Heart left ventricle (tissue), 16 donors: ENCODE data around the gene GRM2. TPM values are rescaled to one million over a fixed set of nuclear protein-coding genes. Genes with fewer than 3 reads are reported as not detected.

Experiments
- ATAC-seq, 4 donors: fragments of 200-7000 bp; cut with Tn5 transposase; one replicate each; pipeline ENCODE4 v1.9.1; 2020 to 2022; ENCODE audit warnings: moderate library complexity in 4 of 4, mild to moderate bottlenecking in 3 of 4, moderate number of reproducible peaks in 1 of 4
- DNase-seq, 5 donors: peaks; one replicate each; pipeline ENCODE4 v3.0.0-alpha.2; 2020
- H3K27ac ChIP-seq, 12 donors: fragments of 200-600 bp; sonication (generic) in 4 of 12; one replicate each; pipeline versions ENCODE4 v1.5.0 to v1.8.0; 2016 to 2022; ENCODE audit warnings: mild to moderate bottlenecking in 2 of 12
- H3K27me3 ChIP-seq, 9 donors: fragments of 200-600 bp; sonication (generic) in 2 of 9; one replicate each; pipeline versions ENCODE4 v1.5.1 to v1.8.0; 2016 to 2022; ENCODE audit warnings: mild to moderate bottlenecking in 3 of 9
- H3K36me3 ChIP-seq, 9 donors: fragments of 200-600 bp; sonication (generic) in 2 of 9; one replicate each; pipeline versions ENCODE4 v1.5.0 to v1.8.0; 2018 to 2022; ENCODE audit warnings: mild to moderate bottlenecking in 2 of 9
- H3K4me1 ChIP-seq, 12 donors: fragments of 200-600 bp; sonication (generic) in 4 of 12; one replicate each; pipeline versions ENCODE4 v1.5.0 to v1.8.0; 2016 to 2022; ENCODE audit warnings: mild to moderate bottlenecking in 3 of 12
- H3K4me3 ChIP-seq, 12 donors: fragments of 200-600 bp; sonication (generic) in 4 of 12; one replicate each; pipeline versions ENCODE4 v1.5.0 to v1.8.0; 2017 to 2022; ENCODE audit warnings: mild to moderate bottlenecking in 9 of 12, moderate library complexity in 4 of 12
- H3K9me3 ChIP-seq, 12 donors: fragments of 200-600 bp; sonication (generic) in 4 of 12; one replicate each; pipeline versions ENCODE4 v1.5.0 to v1.8.0; 2016 to 2022; ENCODE audit warnings: mild to moderate bottlenecking in 1 of 12
- POLR2A ChIP-seq, 2 donors: fragments of 450-650 bp; IDR thresholded peaks; one replicate each; pipeline ENCODE4 v1.6.1; 2017; ENCODE audit warnings: antibody characterized with exemption in 2 of 2, mild to moderate bottlenecking in 2 of 2, moderate library complexity in 2 of 2
- WGBS, 4 donors: extraction: QIAGEN DNeasy Blood & Tissue Kit in 2 of 4; methylation state at CpG; one replicate each; pipeline versions ENCODE4 v1.1.5 to v1.1.7; 2013 to 2018; 5-methylcytosine and 5-hydroxymethylcytosine counted together
- intact Hi-C, 10 donors: fragments of 100-400 bp; cut with DNase I; formaldehyde crosslinking; loops; one replicate each; pipeline versions ENCODE4 v1.11.1 to v1.14.2; 2022
- polyA plus RNA-seq, 2 donors: library from polyadenylated mRNA; stranded (reverse); fragments of 200-250 nt; gene quantifications; one replicate each; pipeline ENCODE4 v1.2.3, GENCODE V29; 2013
- total RNA-seq, 9 donors: library from RNA; depleted of rRNA in 2 of 9; stranded (reverse); fragments of >200 nt in 2 of 9; fragmentation: NEBNext Ultra II Directional in 3 of 9; extraction: Animal tissue kit (Norgen Biotek cat#: 25700) in 3 of 9; gene quantifications; one replicate each; pipeline versions ENCODE4 v1.1.0 to v1.2.4, GENCODE V29; 2016 to 2023
- TF ChIP-seq, protein P1 (sequence below), 12 donors: fragments of 200-600 bp; sonication (generic) in 4 of 12; IDR thresholded peaks; one replicate each; pipeline versions ENCODE4 v1.5.0 to v1.8.0; 2018 to 2022; ENCODE audit warnings: antibody characterized with exemption in 12 of 12, mild to moderate bottlenecking in 5 of 12
- donor health status: ischemic (EF 13 %, LVEDD 7.1; RV severe dilation, severe dysfunction).
- donor health status: healthy with polysubstance abuse.
- donor health status: DM: no; HTN: yes; CAD: no.
- donor health status: DM: no; HTN: no; CAD: no.
- donor health status: ischemic (EF 25% LVEDD 6.9; RV normal size, moderate dysfunction).
- donor health status: ischemic (EF 25% LVEDD 5.7; RV mildly dilated, moderate dysfunction).
- donor health status: healthy.
- donor health status: DM: yes; HTN: yes; CAD: no.
- donor health status: ischemic (EF 35%, LVEDD 5.7; RV mildly dilated, moderate dysfunction).
- donor health status: nonischemic (EF 11% LVEDD 7.7; RV severe dilation, severe dysfunction).
- donor health status: DM: yes; HTN: yes; CAD: no.
- donor health status: PGD.
- donor health status: ischemic (EF 29% LVEDD 5.4; RV normal size, mild dysfunction).
- donor health status: nonischemic (EF 23%, LVEDD 6.1; RV moderate dilation, normal function).

Gene GRM2
- total and polyA plus RNA-seq, 11 donors = 0.03 to 0.95 (median 0.40) TPM; not detected in 2

DNA sequence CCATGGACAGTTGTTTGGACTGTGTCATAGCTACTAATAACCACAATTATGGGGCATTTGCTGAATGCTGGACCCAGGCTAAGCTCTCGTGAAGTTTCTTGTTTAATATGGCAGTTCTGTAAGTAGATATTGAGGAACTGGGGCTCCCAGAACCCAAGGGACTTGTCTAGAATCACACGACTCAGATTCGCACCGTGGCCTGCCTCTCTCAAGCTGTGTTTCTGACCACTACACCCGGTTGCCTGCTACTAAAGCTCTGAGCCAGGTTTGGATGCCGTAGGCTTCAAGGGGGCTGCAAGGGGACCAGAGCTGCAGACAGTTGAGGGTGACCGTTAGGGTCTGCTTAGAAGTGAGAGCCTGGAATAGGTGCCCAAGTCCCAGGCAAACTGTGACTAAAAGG is 24.3 kb upstream of the GRM2 start:
- 72 to 78% (median 75%) methylated on average over 7 of the region's 7 CpGs for WGBS, 4 donors
- Histone ChIP-seq H3K27ac (peak overlapping the region in 4 of 12 donors; percentile 4 to 92 (median 72)), H3K9me3 (no peaks in the 10 kb centered on the region), H3K4me3 (no peak overlapping the region), H3K4me1 (peaks cover 22 to 94% (median 83%) of the 10 kb centered on the region in 12 donors), H3K36me3 (peaks cover 0 to 46% (median 12%) of the 10 kb centered on the region in 9 donors), H3K27me3 (no peaks in the 10 kb centered on the region)
- DNase-seq = peak in 3 of 5 donors; percentile 7 to 28 (median 13)
- ATAC-seq = no peak
- TF ChIP-seq POLR2A (IDR thresholded peaks at IDR 0.05) = no peak
- TF ChIP-seq, protein P1, sequence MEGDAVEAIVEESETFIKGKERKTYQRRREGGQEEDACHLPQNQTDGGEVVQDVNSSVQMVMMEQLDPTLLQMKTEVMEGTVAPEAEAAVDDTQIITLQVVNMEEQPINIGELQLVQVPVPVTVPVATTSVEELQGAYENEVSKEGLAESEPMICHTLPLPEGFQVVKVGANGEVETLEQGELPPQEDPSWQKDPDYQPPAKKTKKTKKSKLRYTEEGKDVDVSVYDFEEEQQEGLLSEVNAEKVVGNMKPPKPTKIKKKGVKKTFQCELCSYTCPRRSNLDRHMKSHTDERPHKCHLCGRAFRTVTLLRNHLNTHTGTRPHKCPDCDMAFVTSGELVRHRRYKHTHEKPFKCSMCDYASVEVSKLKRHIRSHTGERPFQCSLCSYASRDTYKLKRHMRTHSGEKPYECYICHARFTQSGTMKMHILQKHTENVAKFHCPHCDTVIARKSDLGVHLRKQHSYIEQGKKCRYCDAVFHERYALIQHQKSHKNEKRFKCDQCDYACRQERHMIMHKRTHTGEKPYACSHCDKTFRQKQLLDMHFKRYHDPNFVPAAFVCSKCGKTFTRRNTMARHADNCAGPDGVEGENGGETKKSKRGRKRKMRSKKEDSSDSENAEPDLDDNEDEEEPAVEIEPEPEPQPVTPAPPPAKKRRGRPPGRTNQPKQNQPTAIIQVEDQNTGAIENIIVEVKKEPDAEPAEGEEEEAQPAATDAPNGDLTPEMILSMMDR (IDR thresholded peaks at IDR 0.05) = no peak
- intact Hi-C loops = loop anchor here in 9 of 10 donors (1.0 to 10.0 kb wide), 8 partner anchors 40 to 1068 kb away; partner anchors contain the start of genes DCAF1 (in 4 of the 9), MANF (in 3 of the 9), CISH (in 1 of the 9) and MAPKAPK3 (in 1 of the 9)

DNA sequence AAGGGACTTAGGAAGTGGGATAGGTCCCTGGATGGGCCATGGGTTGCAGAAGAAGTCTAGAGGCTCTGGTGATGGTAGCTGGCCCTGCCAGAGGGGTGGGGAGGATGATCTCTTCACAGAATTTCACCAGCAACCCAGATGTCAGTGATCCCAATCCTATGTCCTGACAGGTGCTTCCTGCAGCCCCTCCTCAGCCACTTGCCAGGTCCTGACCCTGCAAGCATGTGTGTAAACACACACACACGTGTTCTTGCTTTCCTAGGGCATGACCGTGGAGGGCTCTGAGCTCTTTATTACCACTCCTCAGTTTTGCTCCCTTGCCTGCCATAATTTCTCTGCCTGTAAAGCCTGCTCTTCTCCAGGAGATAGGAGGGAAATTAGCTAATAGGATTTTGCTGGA is 23.3 kb upstream of the GRM2 start:
- Histone ChIP-seq H3K4me3 (no peak overlapping the region), H3K4me1 (peaks cover 26 to 94% (median 85%) of the 10 kb centered on the region in 12 donors), H3K9me3 (no peaks in the 10 kb centered on the region), H3K27me3 (no peaks in the 10 kb centered on the region), H3K36me3 (peaks cover 0 to 43% (median 16%) of the 10 kb centered on the region in 9 donors), H3K27ac (peak overlapping the region in 9 of 12 donors; percentile 0 to 97 (median 92))
- intact Hi-C loops = loop anchor here in 8 of 10 donors (2.0 to 10.0 kb wide), 7 partner anchors 41 to 1069 kb away; partner anchors contain the start of genes DCAF1 (in 3 of the 8), MANF (in 3 of the 8), CISH (in 1 of the 8) and MAPKAPK3 (in 1 of the 8)
- TF ChIP-seq POLR2A (IDR thresholded peaks at IDR 0.05) = no peak
- TF ChIP-seq, protein P1 (IDR thresholded peaks at IDR 0.05) = no peak
- no peak for ATAC-seq
- 51 to 72% (median 62%) methylated on average over 2 of the region's 2 CpGs for WGBS, 4 donors
- peak in 1 of 5 donors; percentile 24 for DNase-seq

DNA sequence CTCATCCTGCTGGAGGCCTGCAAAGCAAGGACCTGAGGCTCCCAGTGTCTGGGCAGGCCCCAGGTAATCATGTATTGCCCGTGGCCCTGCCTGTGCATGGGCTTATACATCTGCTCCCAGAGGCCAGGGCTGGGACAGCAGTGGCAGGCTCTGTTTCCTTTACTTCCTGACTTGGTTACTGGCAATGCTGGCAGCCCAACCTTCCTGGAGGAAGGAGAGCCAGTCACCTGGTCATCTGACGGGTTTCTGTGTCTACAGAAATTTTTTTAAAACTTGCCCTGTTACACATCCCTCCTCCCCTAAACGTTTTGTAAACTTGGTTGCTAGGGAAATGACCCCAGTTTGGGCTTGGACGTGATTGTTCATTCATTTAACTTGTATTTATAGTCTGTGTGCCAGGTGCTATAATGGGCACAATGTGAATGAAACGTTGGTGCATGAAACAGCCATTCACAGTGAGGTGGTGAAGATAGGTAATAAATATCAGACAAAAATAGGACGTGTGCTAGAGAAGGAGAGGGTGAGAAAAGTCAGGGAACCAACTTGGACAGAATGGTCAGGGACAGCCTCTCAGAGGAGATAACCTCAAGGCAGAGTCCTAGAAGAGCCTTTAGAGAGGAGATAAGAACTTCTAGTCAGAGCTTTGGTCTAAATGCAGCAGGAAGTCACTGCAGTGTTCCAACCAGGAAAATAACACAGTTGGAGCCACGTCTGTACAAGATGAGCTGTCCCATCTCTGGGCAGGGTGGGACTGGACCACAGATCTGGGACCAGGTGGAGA is 21.7 kb upstream of the GRM2 start:
- Histone ChIP-seq H3K27me3 (no peaks in the 10 kb centered on the region), H3K36me3 (peaks cover 0 to 50% (median 17%) of the 10 kb centered on the region in 9 donors), H3K4me3 (no peak overlapping the region), H3K9me3 (no peaks in the 10 kb centered on the region), H3K4me1 (peaks cover 26 to 92% (median 82%) of the 10 kb centered on the region in 12 donors), H3K27ac (peak overlapping the region; percentile 66 to 97 (median 94))
- 22 to 32% (median 26%) methylated on average over 6 to 7 of the region's 7 CpGs for WGBS, 4 donors
- intact Hi-C loops = loop anchor here in 7 of 10 donors (5.0 to 10.0 kb wide), 5 partner anchors 43 to 1070 kb away; partner anchors contain the start of genes MANF (in 3 of the 7), DCAF1 (in 2 of the 7), CISH (in 1 of the 7) and MAPKAPK3 (in 1 of the 7)
- TF ChIP-seq POLR2A (IDR thresholded peaks at IDR 0.05) = no peak
- TF ChIP-seq, protein P1 (IDR thresholded peaks at IDR 0.05) = peak in 1 of 12 donors; percentile 20
- ATAC-seq = peak in 2 of 4 donors; percentile 3 to 10
- DNase-seq = peak in 2 of 5 donors; percentile 54 to 61

DNA sequence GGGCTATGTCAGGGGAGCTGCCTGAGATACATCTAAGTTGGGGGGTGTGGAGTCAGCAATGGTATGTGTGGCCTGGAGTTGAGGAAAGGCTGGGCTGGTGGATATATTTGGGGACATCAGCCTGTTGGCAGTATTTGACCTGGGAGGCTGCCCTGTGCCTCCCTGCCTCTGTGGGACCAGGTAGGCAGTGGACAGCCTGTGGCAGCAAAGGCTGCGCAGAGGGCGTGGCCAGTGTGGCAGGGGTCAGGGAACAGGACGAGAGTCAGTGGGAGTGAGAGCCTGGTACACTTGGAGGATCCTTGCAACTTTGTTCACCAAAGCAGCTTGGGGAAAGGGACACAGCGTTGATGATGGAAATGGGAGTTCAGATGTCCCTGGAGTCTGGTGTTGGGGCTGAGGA is 20.8 kb upstream of the GRM2 start:
- no peak for ATAC-seq
- intact Hi-C loops = loop anchor here in 4 of 10 donors (10.0 kb wide), 2 partner anchors 301 to 1071 kb away; partner anchors contain the start of genes MANF (in 3 of the 4), CISH (in 1 of the 4) and MAPKAPK3 (in 1 of the 4)
- DNase-seq = peak in 1 of 5 donors; percentile 53
- peak overlapping the region; percentile 66 to 97 (median 94) for H3K27ac ChIP-seq
- 71 to 86% (median 77%) methylated on average over 4 of the region's 4 CpGs for WGBS, 4 donors
- H3K4me3 ChIP-seq = peak overlapping the region in 1 of 12 donors; percentile 25
- peaks cover 31 to 92% (median 80%) of the 10 kb centered on the region in 12 donors for H3K4me1 ChIP-seq
- TF ChIP-seq, protein P1 (IDR thresholded peaks at IDR 0.05) = no peak
- TF ChIP-seq POLR2A (IDR thresholded peaks at IDR 0.05) = no peak
- H3K27me3 ChIP-seq = no peaks in the 10 kb centered on the region
- no peaks in the 10 kb centered on the region for H3K9me3 ChIP-seq
- peaks cover 0 to 57% (median 16%) of the 10 kb centered on the region in 9 donors for H3K36me3 ChIP-seq
